ENCODE data around the gene USP4. TPM values are rescaled to one million over a fixed set of nuclear protein-coding genes. Genes with fewer than 3 reads are reported as not detected.
"Not testable (repeated sequence)": the region's sequence is repeated elsewhere in the genome, so short reads cannot be mapped to it uniquely, and the experiment has no call there.

USP4 gene
- polyA plus RNA-seq, 4 donors: 56.2 to 64.4 (median 60.0) TPM

GRCh38 chr3:49352890-49353421 is 13.1 kb upstream of the USP4 start:
- no peak for DNase-seq (ENCODE audit: low read depth in 4 of 4, low spot score in 3 of 4)

GRCh38 chr3:49352281-49352680 is 12.4 kb upstream of the USP4 start:
- no peak for DNase-seq (ENCODE audit: low read depth in 4 of 4, low spot score in 3 of 4)

GRCh38 chr3:49351521-49352011 is 11.7 kb upstream of the USP4 start:
- DNase-seq (ENCODE audit: low read depth in 4 of 4, low spot score in 3 of 4): no peak

- DNase-seq (ENCODE audit: low read depth in 4 of 4, low spot score in 3 of 4): no peak
Measured at GRCh38 chr3:49349348-49350114, 9.7 kb upstream of the USP4 start.

- not testable (repeated sequence) for DNase-seq (ENCODE audit: low read depth in 4 of 4, low spot score in 3 of 4)
Measured at GRCh38 chr3:49348361-49348760, 8.5 kb upstream of the USP4 start.

- no peak for DNase-seq (ENCODE audit: low read depth in 4 of 4, low spot score in 3 of 4)
Measured at GRCh38 chr3:49346797-49347251, 7.0 kb upstream of the USP4 start.

- no peak for DNase-seq (ENCODE audit: low read depth in 4 of 4, low spot score in 3 of 4)
Measured at GRCh38 chr3:49343163-49343562, 3.3 kb upstream of the USP4 start.

- DNase-seq (ENCODE audit: low read depth in 4 of 4, low spot score in 3 of 4): no peak
Measured at GRCh38 chr3:49341996-49342395, 2.1 kb upstream of the USP4 start.

GRCh38 chr3:49339581-49339940 is 292 bp downstream of the USP4 start:
- DNase-seq (ENCODE audit: low read depth in 4 of 4, low spot score in 3 of 4): no peak

GRCh38 chr3:49333916-49334633 is 5.8 kb downstream of the USP4 start:
- DNase-seq (ENCODE audit: low read depth in 4 of 4, low spot score in 3 of 4): no peak

GRCh38 chr3:49333091-49333490 is 6.8 kb downstream of the USP4 start:
- DNase-seq (ENCODE audit: low read depth in 4 of 4, low spot score in 3 of 4): no peak

- DNase-seq (ENCODE audit: low read depth in 4 of 4, low spot score in 3 of 4): no peak
Measured at GRCh38 chr3:49329186-49329585, 10.7 kb downstream of the USP4 start.

GRCh38 chr3:49328350-49328749 is 11.5 kb downstream of the USP4 start:
- DNase-seq (ENCODE audit: low read depth in 4 of 4, low spot score in 3 of 4): not testable (repeated sequence)

- DNase-seq (ENCODE audit: low read depth in 4 of 4, low spot score in 3 of 4): no peak
Measured at GRCh38 chr3:49327485-49327884, 12.4 kb downstream of the USP4 start.

GRCh38 chr3:49324768-49325167 is 15.1 kb downstream of the USP4 start:
- no peak for DNase-seq (ENCODE audit: low read depth in 4 of 4, low spot score in 3 of 4)

- no peak for DNase-seq (ENCODE audit: low read depth in 4 of 4, low spot score in 3 of 4)
Measured at GRCh38 chr3:49316696-49317457, 23.0 kb downstream of the USP4 start.

- no peak for DNase-seq (ENCODE audit: low read depth in 4 of 4, low spot score in 3 of 4)
Measured at GRCh38 chr3:49313896-49314688, 25.8 kb downstream of the USP4 start.

GRCh38 chr3:49311283-49311682 is 28.6 kb downstream of the USP4 start:
- no peak for DNase-seq (ENCODE audit: low read depth in 4 of 4, low spot score in 3 of 4)

- no peak for DNase-seq (ENCODE audit: low read depth in 4 of 4, low spot score in 3 of 4)
Measured at GRCh38 chr3:49310677-49311076, 29.2 kb downstream of the USP4 start.

- DNase-seq (ENCODE audit: low read depth in 4 of 4, low spot score in 3 of 4): no peak
Measured at GRCh38 chr3:49305608-49306007, 34.2 kb downstream of the USP4 start.

Measured in right renal pelvis (tissue), 4 donors.